ENCODE data around the gene ASB9.
"Not testable (repeated sequence)": the region's sequence is repeated elsewhere in the genome, so short reads cannot be mapped to it uniquely, and the experiment has no call there.

Gene ASB9

DNA sequence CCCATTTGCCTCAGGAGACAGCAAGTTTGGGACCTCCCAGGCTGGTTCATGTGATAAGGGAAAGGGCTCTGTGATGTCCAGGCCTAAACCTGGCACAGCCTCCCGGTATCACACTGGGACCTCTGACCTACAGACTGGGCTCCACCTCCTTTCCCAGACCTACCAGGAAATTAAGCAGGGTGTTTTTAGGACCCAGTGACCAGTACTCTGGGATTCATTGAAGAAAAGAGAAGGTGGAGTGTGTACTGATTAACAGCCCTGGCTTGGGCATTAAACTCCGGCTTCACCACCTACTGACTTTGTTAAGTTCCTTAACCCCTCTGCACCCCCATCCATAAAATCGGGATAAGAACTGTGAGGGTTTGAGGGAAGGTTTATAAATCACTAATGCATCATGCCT, 28.6 kb downstream of the ASB9 start:
- no peak for DNase-seq (ENCODE audit: low spot score)

DNA sequence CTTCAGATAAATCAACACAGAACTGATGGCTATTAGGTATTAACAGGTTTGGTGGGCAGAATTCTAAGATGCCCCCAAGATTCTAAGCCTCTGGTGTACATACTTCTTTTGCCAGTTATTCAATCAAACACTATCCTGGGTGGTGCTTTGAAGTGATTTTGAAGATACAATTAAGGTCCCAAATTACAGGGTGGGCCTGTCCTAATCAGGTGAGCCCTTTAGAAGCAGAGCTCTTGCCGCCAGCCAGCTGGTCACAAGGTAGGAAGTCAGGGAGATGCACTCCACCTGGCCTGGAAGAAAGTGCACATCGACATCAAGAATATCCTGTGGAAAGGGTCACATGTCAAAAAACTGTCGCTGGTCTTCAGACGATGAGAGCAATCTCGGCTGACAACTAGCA, 29.5 kb downstream of the ASB9 start:
- no peak for DNase-seq (ENCODE audit: low spot score)

DNA sequence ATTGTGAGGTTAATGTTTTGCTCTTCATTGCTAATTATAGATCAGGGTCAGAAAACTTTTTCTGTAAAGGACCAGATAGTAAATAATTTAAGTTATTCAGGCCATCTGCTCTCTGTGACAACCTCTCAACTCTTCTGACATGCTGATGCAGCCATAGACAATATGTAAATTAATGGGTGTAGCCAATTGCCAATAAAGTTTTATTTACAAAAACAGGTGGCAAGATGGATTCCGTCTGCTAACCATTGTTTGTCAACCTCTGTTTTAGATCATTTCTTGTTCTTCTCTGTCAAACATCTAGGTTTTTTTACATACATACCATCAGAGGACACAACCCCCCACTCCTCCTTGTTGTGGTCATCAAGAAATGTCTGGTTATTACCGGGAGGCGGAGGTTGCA, 33.7 kb downstream of the ASB9 start:
- DNase-seq (ENCODE audit: low spot score) = no peak

DNA sequence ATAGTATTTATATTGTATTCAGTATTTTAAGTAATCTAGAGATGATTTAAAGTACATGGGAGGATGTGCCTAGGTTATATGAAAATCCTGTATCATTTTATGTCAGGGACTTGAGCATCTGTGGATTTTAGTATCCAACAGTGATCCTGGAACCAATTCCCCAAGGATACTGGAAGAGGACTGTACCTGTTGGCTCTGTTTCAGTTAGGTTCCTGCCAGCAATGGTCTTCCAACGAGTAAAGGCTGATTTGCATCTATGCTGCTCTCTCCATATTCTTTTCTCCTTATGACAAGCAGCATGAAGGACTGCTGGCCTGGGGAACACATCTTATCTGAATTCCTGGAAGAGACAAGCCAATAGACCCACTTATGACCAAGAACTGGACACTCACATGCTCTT, 34.9 kb downstream of the ASB9 start:
- DNase-seq (ENCODE audit: low spot score) = no peak

DNA sequence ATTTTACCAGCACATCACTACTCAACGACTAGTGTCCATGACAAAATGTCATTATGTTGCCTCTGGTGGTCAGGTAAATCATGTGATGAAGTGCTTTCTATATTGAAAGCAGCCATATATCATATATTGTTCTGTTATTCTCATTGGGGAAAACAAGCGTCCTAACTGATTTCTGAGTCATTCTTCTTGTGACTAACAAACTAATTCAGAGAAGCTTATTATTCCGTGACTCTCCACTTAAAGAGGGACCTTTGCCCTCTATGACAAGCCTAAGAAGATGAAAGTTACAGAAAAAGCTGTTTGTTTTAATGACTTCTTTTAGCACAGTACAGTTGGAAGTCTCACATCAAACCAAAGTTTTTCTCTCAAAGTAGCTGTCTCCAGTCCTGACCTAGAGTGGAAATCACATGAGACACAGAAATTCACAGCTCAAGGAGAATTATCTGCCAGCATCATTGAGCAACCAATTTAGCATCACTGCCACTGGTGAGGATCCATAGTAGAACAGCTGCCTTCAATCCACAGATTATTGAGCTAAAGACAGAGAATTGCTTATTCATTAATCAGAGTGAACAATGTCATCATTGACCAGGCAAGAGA, 36.4 kb downstream of the ASB9 start:
- no peak for DNase-seq (ENCODE audit: low spot score)

DNA sequence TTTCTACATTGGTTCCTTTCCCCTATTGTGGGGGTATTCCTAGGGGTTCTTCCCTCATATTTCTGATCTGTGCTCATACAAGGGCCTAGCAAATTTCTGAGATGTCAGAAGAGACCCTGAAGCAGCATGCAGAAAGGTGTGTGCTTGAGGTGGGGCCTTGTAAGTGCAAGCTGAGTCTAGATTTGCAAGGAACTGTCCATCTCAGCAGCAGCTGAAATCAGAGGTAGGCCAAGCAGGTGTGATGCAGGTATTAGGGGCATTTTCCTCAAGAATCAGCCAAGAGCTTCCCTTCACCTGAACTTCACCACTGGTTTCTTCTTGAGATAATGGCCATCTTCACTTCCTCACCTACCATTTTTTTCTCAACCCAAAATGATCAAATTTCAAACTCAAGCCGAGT, 45.1 kb downstream of the ASB9 start:
- no peak for DNase-seq (ENCODE audit: low spot score)

DNA sequence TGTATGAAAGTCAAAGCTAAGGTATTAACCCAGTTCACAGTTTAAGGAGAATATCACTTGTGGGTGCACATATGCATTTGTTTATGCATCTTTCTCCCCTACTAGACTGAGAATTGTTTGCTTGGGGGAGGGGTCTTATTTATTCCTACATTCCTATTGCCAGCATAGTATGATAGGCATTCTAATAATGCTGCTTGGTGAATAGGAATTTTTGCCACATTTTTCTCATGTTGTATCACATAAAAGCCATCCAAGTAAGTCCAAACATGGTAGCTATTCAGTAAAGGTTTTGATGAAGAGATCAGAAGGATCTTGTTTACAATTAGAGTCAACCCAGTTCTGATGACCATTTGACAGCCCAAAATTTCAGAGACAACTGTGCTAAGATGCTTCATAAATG, 48.6 kb downstream of the ASB9 start:
- peak; percentile 31 for DNase-seq (ENCODE audit: low spot score)

DNA sequence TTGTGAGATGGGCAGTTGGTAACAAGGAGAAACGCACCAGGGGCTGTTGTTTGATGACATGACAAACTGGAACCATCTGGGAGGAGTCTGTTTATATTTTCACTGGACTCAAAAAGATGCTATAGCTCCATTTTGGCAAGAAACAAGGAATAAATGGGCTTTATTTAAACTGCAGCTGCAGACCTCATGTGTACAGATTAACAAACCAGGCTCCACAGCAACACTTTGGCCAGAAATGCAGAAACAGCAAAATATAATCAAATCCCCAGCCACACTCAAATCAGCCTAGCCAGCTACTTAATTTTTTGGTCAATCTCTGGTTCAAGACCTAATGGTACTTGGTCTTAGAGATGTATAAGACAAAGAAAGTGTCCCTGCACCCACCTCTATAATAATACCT, 52.7 kb downstream of the ASB9 start:
- DNase-seq (ENCODE audit: low spot score) = no peak

DNA sequence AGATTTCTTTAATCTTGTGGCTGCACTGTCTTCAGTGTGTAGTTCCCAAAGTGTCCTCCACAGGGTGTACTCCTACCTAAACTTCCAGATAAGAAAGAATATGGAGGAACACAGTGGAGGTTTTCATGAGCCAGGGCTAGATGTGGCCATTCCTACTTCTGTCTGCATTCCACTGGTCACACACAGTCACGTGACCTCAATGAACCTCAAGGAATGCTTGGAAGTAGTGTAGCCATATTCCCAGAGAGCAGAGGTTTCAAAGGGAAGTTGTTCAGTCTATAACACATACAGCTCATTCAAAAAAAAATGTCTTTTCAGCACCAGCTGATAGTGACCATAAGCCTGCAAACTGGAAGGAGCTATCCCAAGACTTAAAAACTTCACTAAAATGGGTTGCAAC, 53.6 kb downstream of the ASB9 start:
- DNase-seq (ENCODE audit: low spot score) = no peak

DNA sequence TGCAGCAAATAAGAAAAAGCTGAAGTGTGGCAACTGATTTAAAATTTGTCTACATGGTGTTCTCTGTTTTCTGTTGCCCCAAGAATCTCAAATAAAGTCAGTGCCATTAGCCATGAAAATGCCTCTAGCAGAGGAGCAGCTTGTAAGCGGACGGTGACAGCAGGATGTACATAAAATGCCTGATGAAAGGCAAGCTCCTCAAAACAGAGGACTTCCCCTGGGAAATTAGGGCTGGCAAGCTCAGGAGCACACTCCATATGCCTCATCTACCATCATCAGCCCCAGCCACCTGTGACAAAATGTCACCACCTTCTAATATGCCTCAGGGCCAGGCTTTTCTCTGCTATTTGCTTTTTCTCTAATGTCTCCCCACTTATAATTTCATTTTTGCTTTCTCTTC, 54.5 kb downstream of the ASB9 start:
- DNase-seq (ENCODE audit: low spot score) = no peak

DNA sequence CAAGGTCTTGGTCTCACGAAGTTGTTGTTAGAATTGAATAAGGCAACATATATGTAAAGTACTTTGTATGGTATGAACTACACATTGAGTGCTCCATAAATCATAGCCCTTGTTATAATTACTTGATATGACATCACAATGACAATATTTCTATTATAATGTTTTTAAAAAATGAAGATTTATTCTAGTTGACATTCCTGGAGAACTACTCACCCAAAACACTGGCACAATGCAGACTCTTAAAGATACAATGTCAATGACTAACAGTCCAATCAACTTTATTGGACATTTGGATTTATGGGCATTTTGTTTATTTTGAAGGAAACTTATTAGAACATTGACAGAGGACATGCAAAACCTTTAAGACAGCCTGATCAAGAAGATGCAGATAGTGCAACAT, 55.3 kb downstream of the ASB9 start:
- DNase-seq (ENCODE audit: low spot score) = no peak

DNA sequence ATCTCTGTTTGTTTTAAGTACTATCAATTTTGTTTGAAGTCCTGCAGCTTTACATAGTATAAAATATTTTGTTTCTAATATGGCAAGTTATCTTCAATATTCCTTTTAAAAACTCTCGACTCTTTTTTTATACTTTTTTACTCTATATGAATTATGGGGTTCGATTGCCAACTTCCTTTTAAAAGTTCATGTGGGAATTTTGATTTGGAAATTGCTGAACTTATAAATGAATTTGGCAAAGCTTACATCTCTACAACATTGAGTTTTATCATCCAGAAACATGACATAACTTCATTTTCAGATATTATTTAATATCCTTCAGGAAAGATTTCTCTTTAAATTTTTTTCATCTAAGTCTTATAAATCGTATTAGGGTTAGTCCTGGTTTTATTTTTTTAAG, 60.8 kb downstream of the ASB9 start:
- no peak for DNase-seq (ENCODE audit: low spot score)

DNA sequence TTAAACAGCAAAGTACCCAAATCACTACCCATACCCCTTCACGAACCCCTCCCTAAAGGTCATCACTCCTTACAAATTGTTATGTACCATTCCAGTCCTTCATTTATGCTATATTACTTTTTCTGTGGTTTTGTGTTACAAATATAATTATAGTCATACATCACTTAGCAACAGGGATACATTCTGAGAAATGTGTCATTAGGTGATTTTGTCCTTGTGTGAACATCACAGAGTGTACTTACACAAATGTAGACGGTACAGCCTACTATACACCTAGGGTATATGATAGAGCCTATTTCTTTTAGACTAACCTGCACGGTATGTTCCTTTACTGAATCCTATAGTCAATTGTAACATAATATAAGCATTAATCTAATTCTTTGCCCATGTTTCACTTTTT, 61.9 kb downstream of the ASB9 start:
- DNase-seq (ENCODE audit: low spot score) = no peak

DNA sequence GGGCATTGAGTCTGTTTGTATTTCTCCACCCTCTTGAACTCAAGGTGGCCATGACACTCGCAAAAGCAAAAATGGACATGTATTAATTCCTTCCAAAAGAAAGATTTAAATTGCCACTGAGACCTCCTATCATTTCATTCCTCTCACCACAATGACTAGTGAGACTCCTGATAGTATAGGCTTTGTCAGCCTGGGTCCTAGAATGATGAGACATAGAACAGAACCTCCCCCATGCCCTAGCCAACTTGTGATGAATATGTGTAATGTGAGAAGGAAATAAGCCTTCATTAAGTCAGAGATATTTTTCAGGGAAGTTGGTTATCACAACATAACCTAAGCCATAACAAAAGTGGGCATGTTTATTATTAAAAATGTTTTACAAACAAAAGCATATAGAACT, 62.5 kb downstream of the ASB9 start:
- no peak for DNase-seq (ENCODE audit: low spot score)

DNA sequence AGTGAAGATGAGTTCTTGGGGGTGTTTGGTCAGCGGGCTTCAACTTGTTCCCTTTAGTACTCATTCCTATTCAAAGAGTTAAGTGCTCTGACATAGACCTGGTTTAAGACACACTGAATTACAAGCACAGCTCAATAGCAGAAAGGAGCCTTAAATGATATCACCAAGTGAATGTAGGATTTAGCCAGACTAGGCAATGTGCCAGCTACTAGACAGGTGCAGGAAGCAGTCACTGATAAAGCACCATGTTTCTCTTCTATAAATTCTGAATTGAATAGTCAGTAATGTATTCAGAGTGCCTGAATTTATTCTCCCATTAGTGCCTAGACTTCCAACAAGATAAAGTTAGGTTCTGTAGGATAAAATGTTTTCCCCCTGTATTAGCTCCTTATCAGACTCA, 63.6 kb downstream of the ASB9 start:
- DNase-seq (ENCODE audit: low spot score) = no peak

DNA sequence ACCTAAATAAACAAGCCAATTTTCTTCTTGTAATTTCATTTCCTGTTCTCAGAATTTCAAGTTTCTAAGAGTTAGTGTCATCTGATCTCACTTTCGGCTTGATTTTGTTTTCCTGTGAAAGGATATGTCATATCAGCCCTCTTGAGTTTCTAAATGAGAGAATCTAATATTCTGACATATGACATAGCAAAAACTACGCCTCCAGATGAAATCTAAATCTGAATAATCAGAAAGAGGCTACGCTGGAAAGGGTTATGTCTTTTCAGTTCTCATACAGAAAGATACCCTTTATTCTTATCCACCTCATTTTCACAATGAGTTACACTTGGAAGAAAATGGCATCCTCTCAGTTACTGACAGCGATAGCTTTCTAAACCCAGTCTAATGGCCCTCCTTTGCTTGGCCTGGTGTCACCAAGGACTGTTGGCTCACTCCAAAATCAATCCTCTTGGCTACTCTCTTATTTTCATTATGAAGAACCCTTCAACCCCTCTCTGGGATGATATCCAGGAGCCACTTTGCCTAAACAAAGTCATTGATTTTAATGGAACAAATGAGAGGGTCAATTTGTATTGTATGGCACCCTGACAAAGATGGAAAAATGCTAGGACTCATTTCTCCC, 65.6 kb downstream of the ASB9 start:
- no peak for DNase-seq (ENCODE audit: low spot score)

DNA sequence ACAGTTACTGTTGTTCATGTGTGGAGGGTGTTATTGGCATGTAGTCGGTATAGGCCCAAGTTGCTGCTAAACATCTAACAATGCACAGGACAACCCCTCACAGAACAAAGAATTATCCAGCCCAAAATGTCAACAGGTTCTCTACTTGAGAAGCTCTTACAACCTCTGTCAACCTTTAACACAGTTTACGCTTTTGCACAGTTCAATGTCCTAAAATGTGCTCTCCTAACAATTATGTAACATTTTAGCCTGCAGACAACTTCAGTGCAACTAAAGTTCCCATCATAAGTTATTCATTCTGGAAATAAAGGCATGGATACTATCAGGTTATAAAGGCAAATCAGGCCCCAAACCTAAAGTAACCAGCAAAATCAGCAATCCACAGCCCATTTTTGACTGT, 66.2 kb downstream of the ASB9 start:
- no peak for DNase-seq (ENCODE audit: low spot score)

DNA sequence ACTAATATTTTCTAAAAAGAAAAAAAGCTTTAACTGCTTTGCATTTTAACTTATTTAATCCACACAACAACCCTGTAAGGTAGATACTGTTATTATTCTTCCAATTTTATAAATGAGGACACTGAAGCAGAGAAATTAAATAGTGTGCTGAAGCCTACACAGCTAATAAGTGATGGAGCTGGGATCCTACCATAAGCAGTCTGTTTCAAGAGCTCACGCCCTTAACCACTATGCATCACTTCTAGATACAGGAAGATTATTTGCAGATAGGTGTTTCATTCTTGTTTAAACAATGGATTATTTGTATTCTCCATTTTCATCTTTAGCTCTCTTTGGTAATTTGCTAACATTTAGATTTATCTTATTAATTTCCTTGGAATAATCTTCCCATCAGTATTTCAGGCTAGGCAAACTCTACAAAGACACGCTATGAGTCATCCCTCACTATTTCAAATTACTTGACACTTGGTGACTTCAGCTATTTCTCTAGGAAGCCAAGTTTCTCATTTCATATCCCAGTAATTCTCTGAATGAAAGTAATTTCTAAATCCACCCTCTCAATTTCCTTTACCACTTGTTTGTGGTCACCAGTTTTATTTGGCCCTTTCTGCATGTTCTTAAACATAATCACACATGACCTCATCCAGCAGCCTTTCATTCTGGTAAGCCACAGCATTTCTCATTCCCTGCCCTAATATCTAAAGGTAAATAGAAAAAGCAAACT, 67.3 kb downstream of the ASB9 start:
- peak; percentile 43 for DNase-seq (ENCODE audit: low spot score)

DNA sequence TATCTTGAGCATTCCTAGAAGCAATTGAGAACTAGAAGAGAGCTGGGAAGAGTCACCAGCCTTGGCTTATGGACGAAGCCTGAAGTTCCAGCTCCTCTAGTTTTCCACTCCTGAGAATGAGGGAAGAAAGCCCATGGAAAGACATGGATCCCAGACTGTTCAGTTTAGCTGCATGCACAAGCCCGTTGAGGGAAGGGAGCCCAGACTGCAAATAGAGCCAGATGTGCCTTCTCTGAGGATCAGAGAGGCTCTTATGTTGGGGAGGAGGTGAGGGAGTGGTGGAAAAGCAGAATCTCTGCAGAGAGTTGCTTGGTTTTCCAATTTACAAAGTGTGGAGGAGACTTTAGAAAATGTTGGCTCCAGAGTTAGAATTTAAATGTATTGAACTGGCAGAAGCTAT, 69.0 kb downstream of the ASB9 start:
- DNase-seq (ENCODE audit: low spot score) = no peak

DNA sequence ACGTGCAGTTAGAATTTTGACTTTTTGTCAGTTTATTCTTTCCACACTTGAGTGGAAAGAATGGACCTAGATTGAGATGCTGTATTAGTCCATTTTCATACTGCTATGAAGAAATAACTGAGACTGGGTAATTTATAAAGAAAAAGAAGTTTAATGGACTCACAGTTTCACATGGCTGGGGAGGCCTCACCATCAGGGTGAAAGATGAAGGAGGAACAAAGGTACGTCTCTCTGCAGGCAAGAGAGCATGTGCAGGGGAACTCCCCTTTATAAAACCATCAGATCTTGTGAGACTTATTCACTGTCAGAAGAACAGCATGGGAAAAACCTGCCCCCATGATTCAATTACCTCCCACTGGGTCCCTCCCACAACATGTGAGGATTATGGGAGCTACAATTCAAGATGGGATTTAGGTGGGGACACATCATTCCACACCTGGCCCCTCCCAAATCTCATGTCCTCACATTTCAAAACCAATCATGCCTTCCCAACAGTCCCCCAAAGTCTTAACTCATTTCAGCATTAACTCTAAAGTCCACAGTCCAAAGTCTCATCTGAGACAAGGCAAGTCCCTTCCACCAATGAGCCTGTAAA, 71.2 kb downstream of the ASB9 start:
- not testable (repeated sequence) for DNase-seq (ENCODE audit: low spot score)

DNA sequence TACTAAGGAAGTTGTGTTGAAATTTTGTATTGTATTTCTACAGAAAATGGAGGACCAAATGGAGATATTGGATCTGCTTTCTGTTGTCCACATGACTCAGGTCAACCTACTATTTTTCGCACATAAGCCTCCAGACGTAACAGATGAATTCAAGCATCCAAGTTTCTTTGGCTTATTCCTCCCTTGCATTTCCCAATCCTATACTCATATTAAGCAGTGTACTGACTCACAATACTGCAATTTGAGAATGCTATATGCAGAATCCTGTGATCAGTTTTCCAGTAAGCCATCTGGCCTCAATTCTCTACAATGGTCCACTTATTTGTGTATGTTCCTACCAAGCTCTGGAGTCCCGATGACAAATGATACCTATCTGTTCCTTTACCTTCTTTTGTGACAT, 75.7 kb downstream of the ASB9 start:
- DNase-seq (ENCODE audit: low spot score) = no peak

Data from AG08395 (cell line).